ENCODE results near the gene SULT1A2.

GRCh38 chr16:28604186-28604565 is 7.3 kb upstream of the SULT1A2 start:
- TF ChIP-seq CTCF (conservative IDR thresholded peaks at IDR 0.05 in 1 of 2, IDR thresholded peaks at IDR 0.05 in 1 of 2; ENCODE audit: low read depth in 1 of 2, low read length in 2 of 2) (no peak), EZH2 (IDR thresholded peaks at IDR 0.05; ENCODE audit: low read length, missing control alignments) (no peak)

All from fibroblast of lung (primary cell).